ENCODE data around the gene SMIM11.
"Not testable (repeated sequence)": the region's sequence is repeated elsewhere in the genome, so short reads cannot be mapped to it uniquely, and the experiment has no call there.

The SMIM11 gene, protein sequence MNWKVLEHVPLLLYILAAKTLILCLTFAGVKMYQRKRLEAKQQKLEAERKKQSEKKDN

GRCh38 chr21:34374940-34375618 lies at the start of gene SMIM11:
Gene SMIM11 (plus strand): TSS chr21:34375507. CDS start chr21:34379505, 3,998 bp downstream.
- not testable (repeated sequence) for DNase-seq

DNA sequence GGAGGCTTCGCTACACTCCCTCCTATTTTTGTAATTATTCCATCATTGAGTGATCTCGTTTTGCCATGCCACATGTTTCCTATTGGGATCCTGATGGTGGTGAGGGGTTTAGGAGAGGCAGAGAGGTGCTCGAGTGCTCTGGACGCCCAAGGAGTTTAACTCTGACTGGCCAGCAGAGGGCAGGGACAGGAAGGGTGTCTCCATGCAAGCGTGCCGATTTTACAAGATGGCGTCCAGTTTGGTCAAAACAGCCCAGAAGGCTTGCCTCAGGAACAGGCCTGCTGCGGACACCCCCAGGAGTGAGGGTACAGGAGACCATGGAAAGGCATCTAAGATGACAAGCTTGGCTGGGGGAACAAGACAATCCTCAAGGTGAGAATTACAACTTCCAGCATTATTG lies 45.3 kb upstream of the SMIM11 start:
- no peak for DNase-seq

DNA sequence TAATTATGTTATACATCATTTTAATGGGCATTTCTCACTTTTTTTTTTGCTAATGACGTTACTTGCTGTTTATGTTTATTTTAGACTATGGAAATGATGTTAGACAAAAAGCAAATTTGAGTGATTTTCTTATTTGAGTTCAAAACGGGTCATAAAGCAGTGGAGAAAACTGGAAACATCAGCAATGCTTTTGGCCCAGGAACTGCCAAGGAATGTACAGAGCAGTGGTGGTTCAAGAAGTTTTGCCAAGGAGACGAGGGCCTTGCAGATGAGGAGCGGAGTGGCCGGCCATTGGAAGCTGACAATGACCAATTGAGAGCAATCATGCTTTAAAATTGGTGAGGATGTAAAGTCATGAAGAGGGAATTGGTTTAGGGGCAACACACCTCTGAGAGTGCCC lies 43.6 kb upstream of the SMIM11 start:
- DNase-seq: no peak

GRCh38 chr21:34332347-34332746 lies 43.0 kb upstream of the SMIM11 start:
- DNase-seq: no peak

DNA sequence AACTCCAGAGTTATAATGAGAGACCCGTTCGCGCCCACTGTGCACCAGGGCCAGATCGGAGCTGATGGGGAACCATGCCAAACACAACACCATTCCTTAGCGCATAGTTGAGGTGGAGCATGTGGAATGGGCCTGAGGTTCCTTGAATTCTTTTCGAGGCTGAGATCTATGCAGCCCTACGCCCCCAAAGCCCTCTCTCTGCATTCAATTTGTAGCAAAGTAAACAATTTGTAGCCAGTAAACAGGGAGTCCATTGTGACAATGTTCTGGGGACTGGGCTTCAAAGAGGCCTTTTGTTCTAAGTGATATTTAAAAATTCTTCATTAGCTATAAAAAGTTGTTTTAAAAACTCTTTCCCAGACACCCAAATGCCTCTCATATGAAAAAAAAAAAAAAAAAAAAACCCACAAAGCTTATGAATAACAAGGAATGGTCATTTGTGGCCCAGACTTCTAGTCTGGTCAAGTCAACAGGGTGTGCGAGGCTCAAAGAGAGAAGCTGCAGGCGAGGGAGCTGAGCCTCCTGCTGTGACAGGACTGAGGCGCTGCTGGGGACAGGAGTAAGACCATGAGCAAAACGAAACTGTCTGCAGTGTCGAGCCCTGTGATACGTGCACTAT lies 42.1 kb upstream of the SMIM11 start:
- no peak for DNase-seq

DNA sequence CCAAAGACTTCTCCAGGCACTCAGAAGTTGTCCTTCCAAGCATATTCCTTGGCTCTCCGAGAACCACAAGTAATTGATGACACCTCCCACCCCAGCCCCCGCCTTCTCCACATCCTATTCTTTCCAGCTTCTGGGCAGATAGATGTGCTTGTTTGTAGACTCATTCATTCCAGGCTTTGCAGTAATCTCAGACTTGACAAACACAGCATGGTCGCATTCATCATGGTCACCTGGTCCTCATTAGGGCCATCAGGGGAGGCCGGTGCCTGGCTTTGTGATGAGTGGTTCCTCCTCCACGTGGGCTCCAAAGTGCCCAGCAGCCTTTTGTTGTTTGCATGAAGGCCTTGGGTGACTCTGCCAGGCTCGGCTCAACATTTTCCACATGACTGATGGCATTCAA lies 40.0 kb upstream of the SMIM11 start:
- no peak for DNase-seq

DNA sequence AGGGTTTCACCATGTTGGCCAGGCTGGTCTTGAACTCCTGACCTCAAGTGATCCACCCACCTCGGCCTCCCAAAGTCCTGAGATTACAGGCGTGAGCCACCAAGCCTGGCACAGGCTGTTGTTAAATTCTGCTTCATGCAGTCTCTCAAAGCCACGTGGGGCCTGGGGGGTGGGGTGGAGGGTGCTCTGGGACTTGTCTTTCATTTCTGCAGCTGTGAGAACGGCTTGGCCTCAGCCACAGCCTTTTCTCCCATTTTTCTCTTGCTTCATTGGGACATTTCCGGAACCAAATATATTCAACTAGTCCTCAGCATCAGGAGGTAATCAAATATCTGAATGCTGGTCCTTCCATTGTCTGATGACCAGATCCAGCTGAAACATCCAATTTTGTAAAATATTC lies 39.1 kb upstream of the SMIM11 start:
- DNase-seq: no peak

DNA sequence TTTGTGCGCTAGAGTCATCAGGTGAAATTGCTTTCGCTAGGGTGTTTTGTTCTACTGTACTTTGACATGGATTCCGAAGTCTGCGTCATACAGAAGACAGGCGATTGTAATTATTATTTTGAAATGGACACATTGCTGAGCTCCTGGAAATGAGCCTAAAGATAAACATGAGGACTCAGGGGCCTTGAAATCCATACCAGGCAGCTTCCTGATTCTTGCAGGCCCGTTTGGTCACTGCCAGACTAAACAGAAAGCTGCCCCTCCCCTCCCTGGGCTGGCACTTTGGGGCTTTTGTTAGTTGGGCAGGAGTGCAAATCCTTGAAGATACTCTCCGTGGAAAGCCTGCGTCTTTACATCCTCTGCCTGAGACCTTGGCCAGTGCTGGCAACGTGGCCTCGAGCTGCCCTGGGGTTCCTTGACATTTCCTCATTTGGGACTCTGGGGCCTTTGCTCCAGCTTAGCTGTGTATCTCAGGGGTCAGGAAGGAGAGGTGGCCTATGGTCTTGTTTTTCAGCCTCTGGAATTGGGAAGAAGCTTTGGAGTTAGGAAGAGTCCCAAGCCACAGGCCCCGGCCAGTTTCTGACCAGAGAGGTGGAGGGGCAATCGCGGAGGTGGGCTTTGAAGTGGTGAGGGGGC lies 38.4 kb upstream of the SMIM11 start:
- DNase-seq: no peak

DNA sequence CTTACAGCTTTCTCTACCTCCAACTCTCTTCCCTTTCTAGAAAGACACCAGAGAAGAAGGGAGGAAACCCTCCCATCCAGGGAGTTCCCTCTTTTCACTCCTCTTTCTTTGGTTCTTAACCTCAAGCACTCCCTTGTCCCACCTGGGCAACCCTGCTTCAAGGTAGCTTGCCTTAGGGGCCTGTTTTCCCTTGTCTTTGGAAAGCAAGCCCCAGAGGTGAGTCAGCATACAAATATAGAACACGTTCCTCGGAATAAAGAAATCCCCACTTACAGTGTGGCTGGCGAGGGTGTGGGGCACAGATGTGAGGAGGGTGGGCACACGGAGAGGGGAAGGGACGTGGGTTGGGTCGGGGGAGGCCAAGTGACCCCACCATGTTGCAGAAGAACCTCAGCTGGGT lies 37.6 kb upstream of the SMIM11 start:
- DNase-seq: no peak

GRCh38 chr21:34338226-34338625 lies 37.1 kb upstream of the SMIM11 start:
- DNase-seq: no peak

- no peak for DNase-seq
Observed at GRCh38 chr21:34340061-34340460, 35.2 kb upstream of the SMIM11 start.

DNA sequence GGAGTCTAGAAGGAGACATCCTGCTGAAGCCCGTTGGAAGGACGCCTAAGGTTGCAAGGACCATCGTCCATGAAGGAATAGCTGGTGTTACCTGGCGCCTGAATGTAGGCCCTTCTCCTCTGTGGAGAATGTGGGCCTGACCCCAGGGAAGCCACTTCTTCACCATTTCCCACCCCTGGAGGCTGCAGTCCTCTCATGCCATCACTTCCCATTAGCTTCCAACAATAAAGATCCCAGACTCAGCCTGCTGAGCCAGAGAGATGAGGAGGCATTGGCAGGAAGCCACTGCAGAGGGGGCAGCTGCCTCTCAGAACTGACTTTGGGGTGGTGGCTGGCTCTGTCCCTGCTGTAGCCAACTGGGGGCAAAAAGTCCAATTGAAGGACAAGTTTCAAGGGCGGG lies 32.8 kb upstream of the SMIM11 start:
- DNase-seq: no peak

- no peak for DNase-seq
Observed at GRCh38 chr21:34343347-34343746, 32.0 kb upstream of the SMIM11 start.

- DNase-seq: no peak
Observed at GRCh38 chr21:34343838-34344381, 31.4 kb upstream of the SMIM11 start.

GRCh38 chr21:34344584-34344983 lies 30.7 kb upstream of the SMIM11 start:
- DNase-seq: no peak

GRCh38 chr21:34345091-34345871 lies 30.0 kb upstream of the SMIM11 start:
- DNase-seq: no peak

GRCh38 chr21:34345892-34346291 lies 29.4 kb upstream of the SMIM11 start:
- DNase-seq: no peak

- no peak for DNase-seq
Observed at GRCh38 chr21:34348890-34349519, 26.3 kb upstream of the SMIM11 start.

DNA sequence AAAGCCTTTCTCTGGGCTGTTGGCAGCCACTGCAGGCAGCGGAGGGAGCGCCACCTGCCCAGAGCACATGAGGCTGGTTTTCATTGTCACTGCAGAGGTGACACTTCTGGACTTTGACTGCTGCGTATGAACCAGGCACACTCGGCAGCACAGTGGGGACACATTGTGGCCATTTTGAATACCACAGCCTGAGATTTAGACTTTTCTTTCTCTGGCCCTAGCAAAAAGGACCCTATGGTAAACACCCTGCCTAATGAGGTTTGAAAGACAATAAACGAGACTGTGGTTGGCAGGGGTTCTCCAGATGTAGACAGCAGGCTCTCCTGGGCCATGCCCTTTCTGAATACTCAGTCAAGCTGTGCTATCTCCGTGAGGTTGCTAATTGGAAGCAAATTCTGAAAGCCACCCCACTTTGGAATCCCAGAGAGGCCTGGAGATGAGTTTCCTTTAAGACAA lies 23.5 kb upstream of the SMIM11 start:
- DNase-seq: peak; percentile 25

GRCh38 chr21:34352556-34352955 lies 22.8 kb upstream of the SMIM11 start:
- DNase-seq: no peak

DNA sequence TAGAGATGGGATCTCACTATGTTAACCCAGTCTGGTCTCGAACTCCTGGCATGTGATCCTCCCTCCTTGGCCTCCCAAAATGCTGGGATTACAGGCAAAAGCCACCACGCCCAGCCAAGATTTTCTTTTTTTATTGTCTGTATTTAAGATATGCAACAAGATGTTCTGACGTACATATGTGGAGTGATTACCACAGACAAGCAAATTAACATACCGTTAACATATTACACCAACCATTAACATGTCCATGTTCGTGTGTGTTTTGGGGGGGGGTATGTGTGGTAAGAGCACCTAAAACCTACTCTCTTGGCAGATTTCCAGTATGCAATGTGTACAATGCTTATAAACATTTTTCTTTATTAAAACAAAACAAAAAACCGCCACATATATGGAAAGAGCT lies 22.1 kb upstream of the SMIM11 start:
- DNase-seq: no peak

GRCh38 chr21:34354836-34355235 lies 20.5 kb upstream of the SMIM11 start:
- DNase-seq: no peak

GRCh38 chr21:34355570-34355969 lies 19.7 kb upstream of the SMIM11 start:
- no peak for DNase-seq

Data from CD4-positive, alpha-beta T cell treated with Interleukin-17A for 1 hour (primary cell).